ENCODE data around the gene TRAF3.

The TRAF3 gene

DNA sequence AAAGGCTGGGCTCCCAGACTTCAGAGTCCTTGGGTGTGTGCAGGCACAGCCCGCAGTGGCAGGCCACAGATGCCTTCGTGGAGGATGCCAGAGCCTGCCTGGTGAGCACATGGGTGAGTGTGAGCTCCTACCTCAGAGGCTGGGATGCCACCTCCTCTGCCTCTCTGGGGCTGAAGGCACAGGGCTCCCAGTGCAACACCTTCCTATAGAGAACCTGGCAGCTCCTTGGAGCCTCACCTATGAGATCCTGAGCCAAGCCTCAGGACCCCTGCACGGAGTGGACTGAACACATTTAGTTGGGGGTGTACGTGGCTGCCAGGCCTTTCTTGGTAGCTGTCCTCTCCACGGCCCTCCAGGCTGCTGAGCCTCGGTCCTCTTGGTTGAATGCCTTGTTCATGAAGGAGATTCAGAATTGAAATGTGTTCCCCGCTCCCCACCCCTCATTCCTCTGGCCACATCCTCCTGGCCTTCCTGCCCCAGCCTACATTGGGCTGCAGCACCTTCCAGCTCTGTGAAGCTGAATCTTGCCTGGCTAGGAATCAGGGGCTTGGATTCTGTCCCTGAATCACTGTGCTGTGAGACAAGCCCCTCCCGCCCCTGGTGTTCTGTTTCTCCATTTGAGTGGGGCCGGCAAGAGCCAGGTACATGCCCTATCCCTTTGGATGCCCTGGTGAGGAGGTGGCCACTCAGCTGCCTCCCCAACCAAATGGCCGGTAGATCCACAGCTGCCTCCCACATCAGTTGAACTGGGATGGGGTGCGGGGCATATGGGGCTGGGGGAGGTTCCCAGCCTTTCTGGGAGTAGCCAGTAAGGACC lies 38.7 kb upstream of the TRAF3 start:
- TF ChIP-seq, protein P1, sequence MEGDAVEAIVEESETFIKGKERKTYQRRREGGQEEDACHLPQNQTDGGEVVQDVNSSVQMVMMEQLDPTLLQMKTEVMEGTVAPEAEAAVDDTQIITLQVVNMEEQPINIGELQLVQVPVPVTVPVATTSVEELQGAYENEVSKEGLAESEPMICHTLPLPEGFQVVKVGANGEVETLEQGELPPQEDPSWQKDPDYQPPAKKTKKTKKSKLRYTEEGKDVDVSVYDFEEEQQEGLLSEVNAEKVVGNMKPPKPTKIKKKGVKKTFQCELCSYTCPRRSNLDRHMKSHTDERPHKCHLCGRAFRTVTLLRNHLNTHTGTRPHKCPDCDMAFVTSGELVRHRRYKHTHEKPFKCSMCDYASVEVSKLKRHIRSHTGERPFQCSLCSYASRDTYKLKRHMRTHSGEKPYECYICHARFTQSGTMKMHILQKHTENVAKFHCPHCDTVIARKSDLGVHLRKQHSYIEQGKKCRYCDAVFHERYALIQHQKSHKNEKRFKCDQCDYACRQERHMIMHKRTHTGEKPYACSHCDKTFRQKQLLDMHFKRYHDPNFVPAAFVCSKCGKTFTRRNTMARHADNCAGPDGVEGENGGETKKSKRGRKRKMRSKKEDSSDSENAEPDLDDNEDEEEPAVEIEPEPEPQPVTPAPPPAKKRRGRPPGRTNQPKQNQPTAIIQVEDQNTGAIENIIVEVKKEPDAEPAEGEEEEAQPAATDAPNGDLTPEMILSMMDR (conservative IDR thresholded peaks at IDR 0.05; ENCODE audit: low read depth, low read length): no peak
- no peak for DNase-seq (ENCODE audit: low read depth)
- no peak overlapping the region for H3K4me3 ChIP-seq (ENCODE audit: low read length)

DNA sequence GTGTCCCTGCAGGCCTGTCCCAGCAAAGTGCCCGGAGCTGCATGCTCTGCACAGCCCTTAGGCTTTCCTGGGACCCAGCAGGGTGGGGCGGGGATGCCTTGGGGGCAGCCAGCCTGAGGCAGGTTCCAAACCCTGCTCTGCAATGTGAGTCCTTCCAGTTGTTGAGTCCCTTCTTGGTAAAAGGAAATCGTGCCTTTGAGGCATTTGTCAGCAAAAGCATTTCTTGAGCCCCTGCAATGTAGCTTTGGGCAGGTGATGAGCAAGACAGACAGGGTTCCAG lies 38.1 kb upstream of the TRAF3 start:
- TF ChIP-seq, protein P1 (conservative IDR thresholded peaks at IDR 0.05; ENCODE audit: low read depth, low read length): no peak
- H3K4me3 ChIP-seq (ENCODE audit: low read length): no peak overlapping the region
- DNase-seq (ENCODE audit: low read depth): no peak

DNA sequence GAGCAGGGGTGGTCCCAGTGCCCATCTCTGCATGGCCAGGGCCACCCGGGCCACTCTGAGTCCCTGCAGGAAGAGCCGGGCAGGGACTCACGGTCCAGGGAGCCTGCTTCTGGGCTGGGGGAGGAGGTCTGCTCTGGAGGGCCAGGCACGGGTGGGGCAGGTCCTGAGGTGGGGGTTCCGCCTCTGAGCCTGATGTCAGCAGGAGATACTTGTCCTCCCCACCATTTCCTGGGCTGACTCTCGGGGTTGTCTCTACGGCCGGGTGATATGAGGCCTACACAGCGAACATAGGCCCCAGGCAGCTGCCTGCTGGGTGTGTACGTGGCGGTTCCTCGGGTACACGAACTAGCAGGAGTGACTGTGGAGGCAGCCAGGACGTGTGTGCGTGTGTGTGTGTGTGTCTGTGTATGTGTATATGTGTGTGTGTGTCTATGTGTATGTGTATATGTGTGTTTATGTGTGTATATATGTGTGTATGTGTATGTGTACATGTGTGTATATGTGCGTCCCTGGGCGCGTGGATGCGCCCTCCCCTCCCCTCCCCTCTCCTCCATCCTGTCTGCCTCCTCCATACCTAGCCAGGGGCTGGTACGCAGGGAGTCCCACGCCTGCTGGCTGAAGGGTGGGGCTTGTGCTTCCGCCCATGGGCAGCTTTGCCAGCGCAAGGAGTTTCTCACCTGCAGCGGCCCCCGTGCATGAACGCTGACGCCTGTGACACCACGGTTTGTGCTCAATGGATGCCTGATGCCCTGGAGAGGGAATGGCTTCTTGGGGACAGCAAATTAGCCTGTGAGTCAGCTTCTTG lies 30.4 kb upstream of the TRAF3 start:
- H3K4me3 ChIP-seq (ENCODE audit: low read length): no peak overlapping the region
- no peak for DNase-seq (ENCODE audit: low read depth)

DNA sequence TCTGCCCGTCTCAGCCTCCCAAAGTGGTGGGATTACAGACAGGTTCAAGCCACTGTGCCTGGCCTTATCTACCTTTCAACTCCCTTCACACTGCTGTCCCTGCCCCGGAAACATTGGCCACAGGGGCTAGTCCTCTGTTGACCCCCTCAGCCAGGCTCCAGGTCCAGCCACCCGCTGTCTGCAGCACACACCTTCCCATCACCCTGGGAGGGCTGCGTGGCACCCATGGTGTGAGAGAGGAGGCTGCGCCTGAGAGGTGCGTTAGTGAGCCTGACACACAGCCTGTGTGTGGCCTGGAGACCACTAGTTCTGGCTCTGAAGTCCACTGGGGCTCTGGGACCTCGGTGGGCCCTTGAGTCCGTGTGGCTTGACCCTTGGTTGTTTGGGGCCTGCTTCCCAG lies 28.4 kb upstream of the TRAF3 start:
- TF ChIP-seq, protein P1 (conservative IDR thresholded peaks at IDR 0.05; ENCODE audit: low read depth, low read length): no peak
- DNase-seq (ENCODE audit: low read depth): no peak

More for the DNA sequence above, 30.4 kb upstream of the TRAF3 start:
- TF ChIP-seq, protein P1 (conservative IDR thresholded peaks at IDR 0.05; ENCODE audit: low read depth, low read length): no peak

DNA sequence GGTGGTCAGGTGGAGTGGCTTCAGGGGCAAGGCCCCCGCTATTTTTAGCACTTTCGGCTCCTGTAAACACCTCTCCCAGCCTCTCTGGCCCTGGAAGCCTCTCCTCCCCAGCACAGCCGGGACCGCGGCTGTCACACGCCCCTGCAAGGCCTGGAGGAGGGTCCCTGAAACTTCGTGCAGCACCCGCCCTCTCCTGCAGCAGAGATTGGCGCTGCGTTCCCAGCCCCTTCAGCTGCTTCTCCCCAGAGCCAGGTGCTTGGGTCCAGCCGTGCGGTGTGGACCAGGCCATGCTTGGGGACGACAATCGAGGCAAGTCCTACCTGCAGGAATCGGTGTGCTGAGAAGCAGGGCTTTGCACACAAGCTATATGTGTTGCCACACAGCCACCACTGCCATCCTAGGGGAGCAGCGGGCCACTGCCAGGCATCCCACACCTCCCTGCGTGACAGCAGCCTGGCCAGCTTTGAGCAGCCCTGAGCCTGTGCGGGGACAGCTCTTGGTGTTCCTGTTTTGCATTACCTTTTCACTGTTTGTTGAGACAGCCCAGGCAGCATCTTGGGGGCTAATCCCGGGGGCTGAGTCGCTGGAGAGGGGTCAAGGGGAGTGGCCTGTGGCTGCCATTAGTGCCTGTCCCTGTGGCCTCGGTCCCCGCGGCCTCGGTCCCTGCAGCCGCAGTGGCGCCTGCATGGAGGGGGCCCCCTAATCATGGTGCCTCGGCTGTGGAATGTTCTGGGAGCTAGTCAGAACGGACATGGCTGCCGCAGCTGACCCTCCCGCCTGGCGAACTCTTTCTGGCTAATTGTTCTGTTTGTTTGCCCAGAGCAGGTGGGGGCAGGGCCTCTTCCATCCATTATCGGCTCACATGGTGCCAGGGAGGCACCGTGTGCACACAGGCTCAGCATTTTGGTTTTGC lies 27.6 kb upstream of the TRAF3 start:
- TF ChIP-seq, protein P1 (conservative IDR thresholded peaks at IDR 0.05; ENCODE audit: low read depth, low read length): no peak
- H3K4me3 ChIP-seq (ENCODE audit: low read length): no peak overlapping the region
- no peak for DNase-seq (ENCODE audit: low read depth)

More for the DNA sequence above, 28.4 kb upstream of the TRAF3 start:
- no peak overlapping the region for H3K4me3 ChIP-seq (ENCODE audit: low read length)

DNA sequence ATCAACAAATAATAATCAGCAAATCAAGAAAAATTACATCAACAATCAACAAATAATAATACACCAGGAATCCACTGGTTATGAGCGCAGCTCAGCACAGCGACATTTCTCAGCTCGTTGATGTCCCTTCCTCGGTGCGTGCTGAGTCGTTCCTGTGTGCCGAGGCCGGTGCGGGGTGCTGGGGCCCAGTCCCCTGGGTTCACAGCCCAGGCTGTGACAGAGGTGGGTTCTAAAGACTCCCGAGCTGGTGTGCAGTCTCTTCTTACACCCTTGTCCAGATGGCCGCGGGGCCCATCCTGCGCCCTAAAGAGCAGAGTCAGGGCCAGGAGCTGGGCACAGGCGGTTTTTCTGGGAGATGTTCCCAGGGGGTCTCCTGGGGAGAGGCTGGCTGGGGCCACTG lies 26.9 kb upstream of the TRAF3 start:
- DNase-seq (ENCODE audit: low read depth): no peak
- no peak overlapping the region for H3K4me3 ChIP-seq (ENCODE audit: low read length)
- TF ChIP-seq, protein P1 (conservative IDR thresholded peaks at IDR 0.05; ENCODE audit: low read depth, low read length): no peak

All from retinal pigment epithelial cell (primary cell).